ENCODE results near the gene OR13J1.
A peak's percentile ranks its signal among the peaks of the same experiment; 100 is the strongest.
"Not testable (repeated sequence)": the region's sequence is repeated elsewhere in the genome, so short reads cannot be mapped to it uniquely, and the experiment has no call there.

Gene OR13J1

DNA sequence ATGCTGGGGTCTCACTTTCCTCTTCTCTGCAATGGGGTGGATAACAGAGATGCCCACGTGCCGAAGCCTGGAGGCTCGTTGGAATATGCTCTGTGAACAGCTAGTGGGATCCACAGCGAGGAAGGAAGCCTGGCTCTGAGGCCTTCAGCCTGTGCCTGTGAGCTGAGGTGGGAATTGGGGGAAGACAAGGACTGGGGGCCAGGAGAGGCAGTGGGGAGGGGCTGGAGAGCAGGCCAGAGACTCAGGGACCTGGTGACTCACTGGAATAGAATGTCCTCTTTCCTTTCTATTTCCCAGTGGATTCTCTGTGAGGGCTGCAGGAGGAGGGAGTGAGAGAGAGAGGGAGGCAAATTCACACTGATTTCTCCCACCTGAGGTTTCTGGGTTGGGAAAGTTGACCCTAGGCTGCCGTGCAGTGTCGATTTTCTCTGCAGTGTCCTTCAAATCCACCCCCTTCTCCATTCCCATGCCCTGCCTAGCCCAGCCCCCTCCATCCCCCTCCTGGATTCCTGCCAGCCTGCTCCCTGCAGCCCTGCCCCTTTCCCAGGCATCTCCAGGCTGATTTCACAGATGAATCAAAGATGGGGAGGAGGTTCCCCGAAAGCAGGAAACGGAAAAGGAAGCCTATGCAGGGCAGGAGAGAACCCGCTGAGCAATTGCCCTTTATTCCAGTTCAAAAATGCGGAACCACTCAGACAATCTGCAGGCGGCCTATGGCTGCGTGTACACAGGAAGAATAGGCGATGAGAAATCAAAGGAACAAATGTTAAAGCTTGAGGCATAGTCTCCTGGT is 37.7 kb upstream of the OR13J1 start:
- Mint-ChIP-seq H3K36me3 (no peaks in the 10 kb centered on the region), H3K27me3 (no peaks in the 10 kb centered on the region), H3K4me3 (peak overlapping the region; percentile 42), H3K27ac (no peak overlapping the region), H3K9me3 (no peaks in the 10 kb centered on the region), H3K4me1 (peaks cover 73% of the 10 kb centered on the region)

DNA sequence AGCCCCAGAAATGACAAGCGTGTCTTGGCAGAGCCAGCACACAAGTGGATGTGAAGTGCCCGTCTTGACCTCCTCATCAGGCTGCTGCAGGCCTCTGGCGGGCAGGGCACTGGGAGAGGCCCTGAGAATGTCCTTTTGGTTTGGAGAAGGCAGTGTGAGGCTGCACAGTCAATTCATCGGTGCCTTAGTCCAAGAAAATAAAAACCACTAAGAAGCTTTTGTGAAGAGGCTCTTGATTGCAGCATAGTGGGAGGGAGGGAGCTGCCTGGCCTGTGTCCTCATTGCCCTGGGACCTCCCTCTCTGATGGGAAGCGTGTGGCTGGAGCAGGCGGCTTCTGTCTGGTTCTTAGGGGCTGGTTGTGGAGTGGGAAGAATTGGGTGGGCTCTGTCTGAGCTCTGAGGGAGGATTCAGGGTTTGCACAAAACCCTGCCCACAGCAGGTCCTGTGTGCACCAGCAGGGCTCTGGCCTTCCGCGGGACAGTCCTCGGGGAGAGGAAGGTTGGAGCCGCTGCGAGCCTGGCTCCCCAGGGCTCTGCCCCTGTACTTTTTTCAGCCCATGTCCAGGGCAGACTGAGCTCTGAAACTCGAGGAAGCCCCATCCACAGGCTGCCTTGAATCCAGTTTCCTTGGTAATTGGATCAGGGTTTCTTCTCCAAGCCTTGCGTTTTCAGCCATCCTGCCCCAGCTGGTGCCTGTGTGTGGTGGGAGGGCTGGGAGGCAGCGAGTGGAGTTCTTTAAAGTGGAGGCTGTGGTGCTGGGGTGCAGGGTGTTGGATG is 36.9 kb upstream of the OR13J1 start:
- H3K27ac Mint-ChIP-seq, result no peak overlapping the region

DNA sequence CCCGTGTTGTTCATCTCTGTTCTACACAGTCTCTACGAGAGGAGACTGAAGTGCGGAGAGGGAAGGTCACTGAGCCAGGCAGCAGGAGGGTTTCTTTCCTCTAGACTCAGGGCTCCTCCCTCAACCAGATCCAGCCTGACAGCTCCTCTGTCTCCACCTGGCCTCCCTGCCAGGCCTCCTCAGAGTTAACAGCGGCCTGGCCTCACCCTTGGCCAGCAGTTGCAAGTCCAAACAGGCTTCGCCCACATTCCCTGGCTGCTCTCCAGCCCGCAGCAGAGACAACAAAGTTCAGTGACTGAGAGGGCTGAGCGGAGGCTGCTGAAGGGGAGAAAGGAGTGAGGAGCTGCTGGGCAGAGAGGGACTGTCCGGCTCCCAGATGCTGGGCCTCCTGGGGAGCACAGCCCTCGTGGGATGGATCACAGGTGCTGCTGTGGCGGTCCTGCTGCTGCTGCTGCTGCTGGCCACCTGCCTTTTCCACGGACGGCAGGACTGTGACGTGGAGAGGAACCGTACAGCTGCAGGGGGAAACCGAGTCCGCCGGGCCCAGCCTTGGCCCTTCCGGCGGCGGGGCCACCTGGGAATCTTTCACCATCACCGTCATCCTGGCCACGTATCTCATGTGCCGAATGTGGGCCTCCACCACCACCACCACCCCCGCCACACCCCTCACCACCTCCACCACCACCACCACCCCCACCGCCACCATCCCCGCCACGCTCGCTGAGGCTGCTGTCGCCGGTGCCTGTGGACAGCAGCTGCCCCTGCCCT is 35.9 kb upstream of the OR13J1 start, which contains the start of gene HRCT1:
Gene HRCT1 (plus strand): TSS at position 291 of the 768 bp plus-strand sequence. CDS start 86 bp downstream, at position 377.
- H3K4me1 Mint-ChIP-seq, result peaks cover 63% of the 10 kb centered on the region
- peaks cover under 1% of the 10 kb centered on the region for H3K27me3 Mint-ChIP-seq
- no peaks in the 10 kb centered on the region for H3K36me3 Mint-ChIP-seq
- H3K27ac Mint-ChIP-seq, result no peak within 1 kb of the TSS
- no peak within 1 kb of the TSS for H3K4me3 Mint-ChIP-seq
- no peaks in the 10 kb centered on the region for H3K9me3 Mint-ChIP-seq

More for the DNA sequence above, 36.9 kb upstream of the OR13J1 start:
- Mint-ChIP-seq H3K27me3 (no peaks in the 10 kb centered on the region), H3K4me3 (no peak overlapping the region), H3K4me1 (peaks cover 72% of the 10 kb centered on the region), H3K9me3 (no peaks in the 10 kb centered on the region), H3K36me3 (no peaks in the 10 kb centered on the region)

DNA sequence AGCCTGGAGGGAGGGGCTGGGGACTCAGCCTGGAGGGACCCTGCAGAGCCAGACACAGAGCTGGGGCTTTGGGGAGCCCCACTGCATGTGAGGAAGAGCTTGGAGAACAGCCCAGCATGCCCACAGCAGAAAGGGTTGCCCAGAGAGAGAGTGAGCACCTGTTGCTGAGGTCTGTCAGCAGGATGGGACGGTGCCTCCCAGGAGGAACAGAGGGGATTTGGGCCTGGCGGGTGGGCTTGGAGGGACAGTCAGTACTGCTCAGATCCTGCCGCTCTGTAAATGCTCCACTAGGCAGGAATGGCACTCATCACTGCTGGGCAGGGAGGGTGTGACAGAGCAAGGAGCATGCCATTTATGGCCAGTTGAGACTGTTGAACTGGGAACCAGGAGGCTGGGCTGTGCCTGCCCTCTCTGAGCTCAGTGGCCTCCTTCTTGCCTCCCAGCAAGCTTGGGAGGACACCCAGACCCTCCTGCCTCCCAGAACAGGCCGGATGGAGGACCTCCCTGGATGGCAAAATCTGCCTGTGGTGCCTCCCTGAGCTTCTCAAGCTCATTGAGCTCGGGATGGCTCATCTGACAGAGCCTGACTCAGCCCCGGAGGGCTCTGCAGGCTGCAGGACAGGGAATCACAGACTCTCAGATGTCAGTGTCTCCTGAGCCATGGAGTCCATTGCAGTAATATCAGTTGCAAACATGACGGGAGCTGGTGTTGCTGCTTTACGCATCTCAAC is 35.0 kb upstream of the OR13J1 start:
- H3K27me3 Mint-ChIP-seq, result peaks cover 2% of the 10 kb centered on the region
- H3K4me3 Mint-ChIP-seq, result no peak overlapping the region
- H3K4me1 Mint-ChIP-seq, result peaks cover 55% of the 10 kb centered on the region
- no peaks in the 10 kb centered on the region for H3K9me3 Mint-ChIP-seq
- no peaks in the 10 kb centered on the region for H3K36me3 Mint-ChIP-seq
- no peak overlapping the region for H3K27ac Mint-ChIP-seq

DNA sequence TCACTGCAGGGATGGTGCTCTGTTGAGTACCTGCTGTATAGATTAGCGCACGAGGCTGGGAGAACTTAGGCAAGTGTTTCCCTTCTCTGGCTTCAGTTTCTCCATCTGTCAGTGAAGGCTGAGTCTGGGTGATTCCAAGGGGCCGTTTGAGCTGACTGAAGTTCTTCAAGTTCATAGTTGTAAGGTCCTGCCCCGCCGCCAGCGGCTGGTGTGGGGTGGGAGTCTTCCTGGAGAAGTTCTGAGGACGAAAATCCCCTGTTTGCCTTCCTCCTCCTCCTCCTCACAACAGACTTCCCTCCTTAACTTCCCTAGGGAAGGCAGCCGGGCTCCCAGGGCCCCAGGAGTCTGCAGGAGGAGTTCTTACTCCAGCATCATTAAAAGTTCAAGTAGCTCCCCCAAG is 34.1 kb upstream of the OR13J1 start:
- H3K36me3 Mint-ChIP-seq, result no peaks in the 10 kb centered on the region
- no peak overlapping the region for H3K27ac Mint-ChIP-seq
- H3K27me3 Mint-ChIP-seq, result peaks cover 2% of the 10 kb centered on the region
- H3K4me3 Mint-ChIP-seq, result no peak overlapping the region
- H3K9me3 Mint-ChIP-seq, result no peaks in the 10 kb centered on the region
- peaks cover 46% of the 10 kb centered on the region for H3K4me1 Mint-ChIP-seq

DNA sequence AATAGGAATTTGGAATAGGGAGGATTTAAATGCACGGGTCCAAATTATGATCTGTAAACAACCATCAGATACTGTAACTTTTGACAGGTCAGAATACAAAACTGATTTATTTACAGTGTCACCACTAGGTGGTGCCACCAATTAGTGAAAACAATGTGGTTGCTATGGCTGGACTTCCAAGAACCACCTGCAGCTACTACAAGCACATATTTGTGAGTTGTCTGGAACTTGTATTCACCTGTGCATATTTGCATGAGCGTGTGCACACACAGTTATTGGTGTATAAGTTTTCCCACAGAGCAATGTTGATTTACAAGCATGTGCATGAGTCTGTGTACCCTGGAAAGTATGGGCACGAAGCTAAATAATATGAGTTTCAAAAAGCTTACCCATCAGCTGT is 32.8 kb upstream of the OR13J1 start:
- Mint-ChIP-seq H3K4me1 (peaks cover 33% of the 10 kb centered on the region), H3K4me3 (no peak overlapping the region), H3K27me3 (peaks cover 2% of the 10 kb centered on the region), H3K9me3 (no peaks in the 10 kb centered on the region), H3K27ac (no peak overlapping the region), H3K36me3 (no peaks in the 10 kb centered on the region)

DNA sequence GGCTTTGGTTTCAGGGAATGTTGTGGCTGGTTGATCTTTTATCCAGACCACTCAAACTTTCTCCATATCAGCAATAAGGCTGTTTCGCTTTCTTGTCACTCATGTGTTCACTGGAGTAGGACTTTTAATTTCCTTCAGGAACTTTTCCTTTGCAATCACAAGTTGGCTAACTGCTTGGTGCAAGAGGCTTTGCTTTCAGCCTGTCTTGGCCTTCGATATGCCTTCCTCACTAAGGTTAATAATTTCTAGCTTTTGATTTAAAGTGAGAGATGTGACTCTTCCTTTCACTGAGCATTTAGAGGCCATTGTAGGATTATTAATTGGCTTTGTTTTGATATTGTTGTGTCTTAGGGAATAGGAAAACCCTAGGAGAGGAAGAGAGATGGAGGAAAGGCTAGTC is 28.8 kb upstream of the OR13J1 start:
- Mint-ChIP-seq H3K27me3 (peaks cover 2% of the 10 kb centered on the region), H3K9me3 (no peaks in the 10 kb centered on the region), H3K27ac (no peak overlapping the region), H3K4me1 (peaks cover 11% of the 10 kb centered on the region), H3K36me3 (no peaks in the 10 kb centered on the region), H3K4me3 (no peak overlapping the region)

DNA sequence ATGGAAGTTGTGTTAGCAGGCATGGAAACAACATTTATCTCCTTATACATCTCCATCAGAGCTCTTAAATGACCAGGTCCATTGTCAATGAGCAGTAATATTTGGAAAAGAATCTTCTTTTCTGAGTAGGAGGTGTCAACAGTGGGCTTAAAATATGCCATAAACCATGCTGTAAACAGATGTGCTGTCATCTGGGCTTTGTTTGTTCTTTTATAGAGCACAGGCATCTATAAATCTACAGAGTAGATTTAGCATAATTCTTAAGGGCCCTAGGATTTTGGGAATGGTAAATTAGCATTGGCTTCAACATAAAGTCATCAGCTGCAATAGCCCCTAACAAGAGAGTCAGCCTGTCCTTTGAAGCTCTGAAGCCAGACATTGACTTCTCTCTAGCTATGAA is 28.1 kb upstream of the OR13J1 start:
- H3K4me1 Mint-ChIP-seq, result peaks cover 6% of the 10 kb centered on the region
- no peaks in the 10 kb centered on the region for H3K36me3 Mint-ChIP-seq
- H3K27me3 Mint-ChIP-seq, result peaks cover 3% of the 10 kb centered on the region
- H3K27ac Mint-ChIP-seq, result no peak overlapping the region
- H3K4me3 Mint-ChIP-seq, result no peak overlapping the region
- no peaks in the 10 kb centered on the region for H3K9me3 Mint-ChIP-seq

DNA sequence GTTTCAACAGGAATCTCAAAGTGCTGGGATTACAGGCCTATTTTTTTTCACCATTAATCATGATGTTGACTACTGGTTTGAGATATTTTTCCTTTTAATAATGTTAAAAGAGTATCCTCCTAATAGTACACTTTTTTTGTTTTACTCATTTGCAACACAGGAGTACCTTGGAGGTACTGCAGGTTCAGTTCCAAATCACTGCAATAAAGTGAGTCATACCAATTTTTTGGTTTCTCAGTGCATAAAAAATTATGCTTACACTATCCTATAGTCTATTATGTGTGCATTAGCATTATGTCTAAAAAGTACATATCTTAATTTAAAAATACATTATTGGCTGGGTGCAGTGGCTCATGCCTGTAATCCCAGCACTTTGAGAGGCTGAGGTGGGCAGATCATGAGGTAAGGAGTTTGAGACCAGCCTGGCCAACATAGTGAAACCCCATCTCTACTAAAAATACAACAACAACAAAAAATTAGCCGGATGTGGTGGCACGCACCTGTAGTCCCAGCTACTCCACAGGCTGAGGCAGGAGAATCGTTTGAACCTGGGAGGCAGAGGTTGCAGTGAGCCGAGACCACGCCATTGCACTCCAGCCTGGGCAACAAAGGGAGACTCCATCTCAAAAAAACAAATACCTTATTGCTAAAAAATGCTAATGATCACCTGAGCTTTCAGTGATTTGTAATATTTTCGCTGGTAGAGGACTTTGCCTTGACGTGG is 27.3 kb upstream of the OR13J1 start:
- not testable (repeated sequence) for H3K4me1 Mint-ChIP-seq, H3K27me3 Mint-ChIP-seq, H3K9me3 Mint-ChIP-seq

DNA sequence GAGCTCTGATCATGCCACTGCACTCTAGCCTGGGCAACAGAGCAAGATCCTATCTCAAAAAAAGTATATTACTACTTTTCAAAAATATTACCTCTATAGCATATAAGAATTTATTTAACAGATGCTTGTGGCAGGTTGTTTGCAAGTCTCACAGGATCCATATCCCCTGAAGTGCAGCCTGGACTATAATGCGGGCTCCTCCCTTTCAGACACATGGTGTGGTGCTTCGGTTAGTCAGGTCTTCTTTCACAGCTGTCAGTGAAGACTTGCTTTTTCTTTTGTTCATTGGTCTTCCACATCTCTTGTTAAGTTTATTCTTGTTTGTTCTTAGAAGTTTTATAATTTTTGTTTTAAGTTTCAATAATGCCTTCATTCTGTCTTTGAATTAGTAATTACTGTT is 26.4 kb upstream of the OR13J1 start:
- H3K27ac Mint-ChIP-seq, result no peak overlapping the region
- H3K36me3 Mint-ChIP-seq, result no peaks in the 10 kb centered on the region
- H3K9me3 Mint-ChIP-seq, result no peaks in the 10 kb centered on the region
- H3K27me3 Mint-ChIP-seq, result peaks cover 9% of the 10 kb centered on the region
- H3K4me3 Mint-ChIP-seq, result no peak overlapping the region
- no peaks in the 10 kb centered on the region for H3K4me1 Mint-ChIP-seq

More for the DNA sequence above, 27.3 kb upstream of the OR13J1 start:
- H3K36me3 Mint-ChIP-seq, H3K27ac Mint-ChIP-seq, H3K4me3 Mint-ChIP-seq: not testable (repeated sequence)

DNA sequence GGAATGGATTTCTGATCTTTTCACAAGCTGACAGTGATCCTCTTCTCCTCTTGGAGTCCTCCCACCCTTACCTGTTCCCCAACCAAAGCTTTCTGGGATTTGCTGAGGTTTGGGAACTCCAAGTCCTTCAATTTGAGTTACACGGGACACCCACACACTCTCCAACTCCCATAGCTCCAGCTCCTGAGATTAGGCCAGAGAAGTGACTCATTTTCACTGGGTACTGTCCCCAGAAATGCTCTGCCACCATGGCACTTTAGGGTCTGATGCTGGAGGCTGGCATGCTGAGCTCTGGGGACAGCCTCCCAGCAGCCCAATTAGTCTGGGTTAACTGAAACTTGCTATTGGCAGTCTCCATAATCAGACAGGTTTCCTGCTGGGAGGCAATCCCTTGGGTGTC is 21.9 kb upstream of the OR13J1 start:
- Mint-ChIP-seq H3K27me3 (peaks cover 8% of the 10 kb centered on the region), H3K9me3 (no peaks in the 10 kb centered on the region), H3K4me3 (no peak overlapping the region), H3K36me3 (no peaks in the 10 kb centered on the region), H3K4me1 (no peaks in the 10 kb centered on the region), H3K27ac (no peak overlapping the region)

DNA sequence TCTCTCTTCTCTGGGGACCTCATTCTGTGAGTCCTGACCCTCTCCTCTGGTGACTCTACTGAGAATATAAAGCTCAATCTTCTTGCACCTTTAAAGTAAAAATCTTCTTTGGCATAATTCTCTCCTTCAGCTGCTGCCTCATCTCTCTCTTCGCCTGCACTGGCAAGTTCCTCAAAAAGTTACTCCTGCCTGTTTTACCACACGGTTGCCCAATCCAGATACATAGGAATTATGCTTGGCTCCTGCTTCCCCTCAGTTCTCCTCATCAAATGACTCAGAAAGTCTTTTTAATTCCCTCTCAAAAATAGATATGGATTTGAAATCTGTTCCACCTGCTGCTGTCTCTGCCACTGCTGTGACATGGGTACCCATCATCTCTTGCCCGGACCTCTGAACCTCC is 21.4 kb upstream of the OR13J1 start:
- Mint-ChIP-seq H3K36me3 (no peaks in the 10 kb centered on the region), H3K27ac (no peak overlapping the region), H3K4me1 (no peaks in the 10 kb centered on the region), H3K4me3 (no peak overlapping the region), H3K27me3 (peaks cover 8% of the 10 kb centered on the region), H3K9me3 (no peaks in the 10 kb centered on the region)

DNA sequence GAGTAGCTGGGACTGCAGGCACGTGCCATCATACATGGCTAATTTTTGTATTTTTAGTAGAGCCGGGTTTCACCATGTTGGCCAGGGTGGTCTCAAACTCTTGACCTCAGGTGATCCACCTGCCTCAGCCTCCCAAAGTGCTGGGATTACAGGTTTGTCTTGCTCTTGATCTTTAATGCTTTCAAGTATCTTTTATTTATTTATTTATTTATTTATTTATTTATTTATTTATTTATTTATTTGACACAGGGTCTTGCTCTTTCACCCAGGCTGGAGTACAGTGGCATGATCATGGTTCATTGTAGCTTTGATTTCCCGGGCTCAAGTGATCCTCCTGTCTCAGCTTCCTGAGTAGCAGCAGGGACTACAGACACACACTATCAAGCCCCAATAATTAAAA is 14.7 kb upstream of the OR13J1 start:
- not testable (repeated sequence) for H3K27me3 Mint-ChIP-seq, H3K27ac Mint-ChIP-seq, H3K36me3 Mint-ChIP-seq, H3K9me3 Mint-ChIP-seq, H3K4me3 Mint-ChIP-seq, H3K4me1 Mint-ChIP-seq

DNA sequence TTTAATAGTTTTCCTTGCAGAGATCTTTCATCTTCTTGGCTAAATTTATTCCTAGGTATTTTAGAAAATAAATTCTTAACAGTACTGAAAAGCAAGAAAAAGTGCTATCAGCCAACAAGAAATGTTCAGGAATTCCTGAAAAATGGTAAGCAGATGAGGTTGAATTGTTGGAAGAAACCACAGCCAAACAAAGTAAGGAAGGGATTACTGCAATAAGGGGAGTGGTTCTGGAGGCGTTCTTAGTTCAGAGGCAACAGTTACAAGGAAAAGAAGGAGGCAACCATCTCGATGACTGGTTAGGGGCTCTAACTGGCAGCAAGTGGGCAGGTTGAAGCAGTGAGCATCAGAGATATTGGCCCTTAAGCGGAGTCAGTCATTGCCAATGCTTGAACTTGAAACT is 12.8 kb upstream of the OR13J1 start:
- no peaks in the 10 kb centered on the region for H3K4me1 Mint-ChIP-seq
- no peak overlapping the region for H3K27ac Mint-ChIP-seq
- H3K27me3 Mint-ChIP-seq, result peaks cover 3% of the 10 kb centered on the region
- no peaks in the 10 kb centered on the region for H3K9me3 Mint-ChIP-seq
- H3K36me3 Mint-ChIP-seq, result no peaks in the 10 kb centered on the region
- no peak overlapping the region for H3K4me3 Mint-ChIP-seq
